K562 (cell line): ENCODE measurements around the gene CTPS1. TPM values are rescaled to one million over a fixed set of nuclear protein-coding genes. Genes with fewer than 3 reads are reported as not detected.
A peak's percentile ranks its signal among the peaks of the same experiment; 100 is the strongest.

ENCODE experiments used
- ATAC-seq: fragments of 200-7000 bp; cut with Tn5 transposase; 3 replicates; pipeline ENCODE4 v1.9.1; 2020; ENCODE audit warnings: moderate library complexity
- BruUV-seq: library from RNA; stranded (reverse); fragments of 400-500 nt; replicated peaks from 2 replicates; lab custom pipeline; 2021; lab: Mats Ljungman, UMichigan
- CTCF ChIA-PET: fragments of 300-600 bp; formaldehyde crosslinking; extraction: SDS; loops from one replicate; lab custom pipeline; 2021; ENCODE audit warnings: low intra/inter-chr PET ratio; lab: Yijun Ruan, JAX
- POLR2A ChIA-PET: fragments of 300-600, 350-650 bp; sonication (Branson Sonifier 250); formaldehyde crosslinking; extraction: SDS; loops from one replicate; lab custom pipeline; 2021; ENCODE audit warnings: antibody characterized with exemption, inconsistent platforms; lab: Yijun Ruan, JAX
- DNase-seq, 4 experiments: peaks; one replicate each; pipeline versions ENCODE4 v3.0.0 to v3.0.0-alpha.2; 2011 to 2018; ENCODE audit warnings: low spot score in 3 of 4, mixed read lengths in 3 of 4; ENCODE audit errors: extremely low read depth in 1 of 4
- FAIRE-seq: peaks from 2 replicates; lab custom pipeline; 2011; peaks lifted over from hg19 to GRCh38; lab: Jason Lieb, UNC
- H2AFZ ChIP-seq: 2 replicates; pipeline ENCODE4 v1.6.0; 2011; ENCODE audit warnings: low read depth, low read length, control low read depth, inconsistent platforms
- H3K27ac ChIP-seq: fragments of 200-600 bp; 3 replicates; pipeline ENCODE4 v1.8.0; 2011; ENCODE audit warnings: low read depth, mild to moderate bottlenecking, control low read depth, inconsistent platforms, low read length, moderate library complexity, mixed read lengths; ENCODE audit errors: extremely low read depth
- H3K27me3 ChIP-seq, 2 experiments: fragments of 300-600 bp in 1 of 2; 2 replicates in 1 of 2; 3 replicates in 1 of 2; pipeline versions ENCODE4 v1.6.0 to v1.8.0; 2011; ENCODE audit warnings: inconsistent platforms in 2 of 2, low read length in 2 of 2, mild to moderate bottlenecking in 1 of 2, mixed read lengths in 1 of 2, moderate library complexity in 1 of 2; ENCODE audit not compliant: control insufficient read depth in 2 of 2, insufficient read depth in 2 of 2
- H3K36me3 ChIP-seq: fragments of 300-600 bp; 3 replicates; pipeline ENCODE4 v1.8.0; 2011; ENCODE audit warnings: mild to moderate bottlenecking, low read length, inconsistent platforms; ENCODE audit not compliant: control insufficient read depth, insufficient read depth
- H3K4me1 ChIP-seq, 2 experiments: fragments of 200-600 bp in 1 of 2; replicated peaks in 1 of 2; 2 replicates in 1 of 2; 3 replicates in 1 of 2; pipeline versions ENCODE4 v1.5.1 to v1.8.0; 2011; ENCODE audit warnings: inconsistent platforms in 2 of 2, low read length in 2 of 2, mild to moderate bottlenecking in 1 of 2, mixed read lengths in 1 of 2, moderate library complexity in 1 of 2; ENCODE audit not compliant: control insufficient read depth in 2 of 2, insufficient read depth in 2 of 2
- H3K4me2 ChIP-seq: 2 replicates; pipeline ENCODE4 v1.6.1; 2011; ENCODE audit warnings: low read length, control low read depth, inconsistent platforms, mixed read lengths; ENCODE audit not compliant: insufficient read depth
- H3K4me3 ChIP-seq: fragments of 200-600 bp; sonication (generic), shearing (Covaris generic); 2 replicates; pipeline ENCODE4 v1.5.1; 2016; ENCODE audit warnings: control low read depth, inconsistent platforms
- H3K79me2 ChIP-seq: fragments of 200-600 bp; 3 replicates; pipeline ENCODE4 v1.8.0; 2011; ENCODE audit warnings: low read length, inconsistent platforms; ENCODE audit not compliant: control insufficient read depth, insufficient read depth
- H3K9ac ChIP-seq, 2 experiments: 2 replicates each; pipeline versions ENCODE4 v1.6.0 to v1.6.1; 2011; ENCODE audit warnings: low read depth in 2 of 2, low read length in 2 of 2, control low read depth in 1 of 2, inconsistent platforms in 1 of 2, mild to moderate bottlenecking in 1 of 2, mixed read lengths in 1 of 2; ENCODE audit not compliant: insufficient read depth in 1 of 2
- H3K9me1 ChIP-seq: one replicate; pipeline ENCODE4 v1.6.0; 2011; ENCODE audit warnings: inconsistent platforms, mild to moderate bottlenecking, low read length, moderate library complexity; ENCODE audit not compliant: control insufficient read depth, insufficient read depth
- H3K9me3 ChIP-seq: replicated peaks from 2 replicates; pipeline ENCODE4 v1.5.1; 2011; ENCODE audit warnings: low read depth, low read length, inconsistent platforms; ENCODE audit not compliant: control insufficient read depth, insufficient read depth
- H4K20me1 ChIP-seq: replicated peaks from 2 replicates; pipeline ENCODE4 v1.6.1; 2011; ENCODE audit warnings: low read length, inconsistent platforms, mixed read lengths; ENCODE audit not compliant: control insufficient read depth, insufficient read depth
- CTBP1 ChIP-seq: fragments of 450-650 bp; IDR thresholded peaks from 2 replicates; pipeline ENCODE4 v1.6.1; 2016; ENCODE audit warnings: borderline replicate concordance
- KDM4B ChIP-seq, 2 experiments: fragments of 450-650 bp in 1 of 2; sonication (generic) in 1 of 2; IDR thresholded peaks; 2 replicates each; pipeline ENCODE4 v1.6.1; 2016 to 2017; ENCODE audit warnings: borderline replicate concordance in 2 of 2, antibody characterized with exemption in 1 of 2, low read depth in 1 of 2, mild to moderate bottlenecking in 1 of 2
- L3MBTL2 ChIP-seq: fragments of 450-650 bp; IDR thresholded peaks from 2 replicates; pipeline ENCODE4 v1.6.1; 2016; ENCODE audit warnings: mild to moderate bottlenecking, moderate library complexity
- MYNN ChIP-seq, 2 experiments: sonication (generic); formaldehyde crosslinking in 1 of 2; IDR thresholded peaks; 2 replicates each; pipeline versions ENCODE4 v1.5.0 to v1.6.1; 2016 to 2020; ENCODE audit warnings: antibody characterized with exemption in 1 of 2, missing genetic modification reagents in 1 of 2
- SMARCA4 ChIP-seq: fragments of 450-650 bp; IDR thresholded peaks from 2 replicates; pipeline ENCODE4 v1.6.1; 2016
- SMARCE1 ChIP-seq: fragments of 450-650 bp; IDR thresholded peaks from 2 replicates; pipeline ENCODE4 v1.7.1; 2016; ENCODE audit warnings: mild to moderate bottlenecking
- SMC3 ChIP-seq: conservative IDR thresholded peaks from 2 replicates; pipeline ENCODE4 v1.6.1; 2011; ENCODE audit warnings: low read depth, low read length, improper control_type of control experiment; ENCODE audit not compliant: insufficient read depth
- SRF ChIP-seq, 2 experiments: fragments of 250-450, 450-650 bp in 1 of 2; sonication (Bioruptor Pico) in 1 of 2; sonication (generic) in 1 of 2; formaldehyde crosslinking; IDR thresholded peaks; 2 replicates each; pipeline versions ENCODE4 v1.5.0 to v1.5.1; 2020 to 2022; ENCODE audit warnings: mild to moderate bottlenecking in 1 of 2, missing genetic modification reagents in 1 of 2
- WGBS: fragments of 100-300 bp; shearing (Covaris generic); methylation state at CpG from one replicate; pipeline ENCODE4 v1.1.6; 2016; ENCODE audit warnings: low coverage, mixed read lengths; ENCODE audit not compliant: insufficient coverage; ENCODE audit errors: missing lambda C conversion rate; 5-methylcytosine and 5-hydroxymethylcytosine counted together
- in situ Hi-C: fragments of 300-500 bp; cut with MboI; formaldehyde crosslinking; loops from 4 replicates; pipeline ENCODE4 v1.15.0; 2018; ENCODE audit warnings: inconsistent platforms, mixed read lengths
- intact Hi-C: fragments of 100-400 bp; cut with micrococcal nuclease; formaldehyde crosslinking; loops from 2 replicates; pipeline ENCODE4 v1.14.2; 2022
- polyA plus RNA-seq, 8 experiments: library from polyadenylated mRNA; depleted of rRNA in 4 of 8; stranded (reverse) in 5 of 8; unstranded in 3 of 8; fragments of >200 nt; fragmentation: Nextera tagmentation in 2 of 8; fragmentation: Illumina TruSeq in 1 of 8; extraction: Ambion mirVana in 2 of 8; extraction: Trizol in 1 of 8; gene quantifications; 2 replicates each; pipeline versions ENCODE4 v1.2.1 to v1.2.3, GENCODE V29; 2011 to 2014; ENCODE audit warnings: inconsistent platforms in 1 of 8, missing spikeins in 1 of 8
- total RNA-seq, 7 experiments: library from RNA; depleted of rRNA in 6 of 7; stranded (reverse); fragments of >200 nt in 6 of 7; fragmentation: Illumina TruSeq in 2 of 7; extraction: Trizol in 2 of 7; gene quantifications; 2 replicates each; pipeline versions ENCODE4 v1.2.1 to v1.2.3, GENCODE V29; 2011 to 2021; ENCODE audit warnings: low replicate concordance in 1 of 7
- TF ChIP-seq, protein P1 (sequence below): fragments of 450-650 bp; IDR thresholded peaks from 2 replicates; pipeline ENCODE4 v1.6.1; 2017; ENCODE audit warnings: antibody characterized with exemption, mild to moderate bottlenecking
- TF ChIP-seq, protein P2 (sequence below): fragments of 450-650 bp; IDR thresholded peaks from 2 replicates; pipeline ENCODE4 v1.6.1; 2016
- TF ChIP-seq, protein P3 (sequence below), 2 experiments: fragments of 450-650 bp in 1 of 2; sonication (generic) in 1 of 2; formaldehyde crosslinking in 1 of 2; IDR thresholded peaks in 1 of 2; conservative IDR thresholded peaks in 1 of 2; 2 replicates each; pipeline versions ENCODE4 v1.6.1 to v1.8.1; 2016 to 2023; ENCODE audit warnings: mild to moderate bottlenecking in 2 of 2, moderate library complexity in 2 of 2, inconsistent platforms in 1 of 2, missing genetic modification reagents in 1 of 2

The CTPS1 gene
- total and polyA plus RNA-seq, 9 of the 15 experiments (the other 6 are each of a cell fraction or from before 2014, with no cell fraction given) = 44.4 to 164 (median 87.7) TPM

DNA sequence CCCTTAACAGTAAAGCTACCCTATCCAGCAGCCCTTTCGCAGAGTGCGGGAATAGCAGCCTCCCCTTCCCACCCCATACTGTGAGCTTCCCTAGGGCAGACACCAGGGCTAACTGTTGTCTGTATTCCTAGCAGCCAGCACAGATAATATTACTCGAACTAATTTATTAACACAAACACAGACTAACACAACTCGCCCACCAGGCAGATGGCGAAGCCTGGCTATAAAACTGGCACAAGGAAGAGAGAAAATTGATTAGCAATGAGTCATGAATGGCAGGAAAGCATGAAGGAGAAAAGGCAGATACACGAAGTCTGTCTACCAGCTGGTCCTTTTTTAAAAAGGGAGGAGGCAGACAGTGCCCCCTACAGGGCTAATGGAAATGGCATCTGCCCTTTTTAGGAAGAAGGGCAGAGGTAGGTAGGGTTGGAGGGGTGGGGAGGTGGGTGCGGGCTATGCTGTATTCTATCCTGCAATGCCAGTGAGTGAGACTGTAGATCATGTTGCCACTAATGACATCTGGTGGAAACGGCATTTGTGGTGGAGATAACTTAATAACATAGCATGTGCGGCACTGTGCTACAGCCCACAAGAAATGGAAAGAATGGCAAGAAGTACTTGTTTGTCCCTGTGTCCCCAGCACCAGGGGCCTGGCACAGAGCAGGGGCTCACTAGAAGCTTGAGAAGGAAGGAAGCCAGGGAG, 30.6 kb upstream of the CTPS1 start:
- Histone ChIP-seq H3K4me2 (peak overlapping the region; percentile 9; the same call in 1 of the 2 replicates), H3K4me3 (no peak overlapping the region), H3K9me3 (no peaks in the 10 kb centered on the region), H3K79me2 (no peaks in the 10 kb centered on the region), H3K9ac (peak overlapping the region; percentile 0 to 69; a peak in 2 of 4 replicates), H2AFZ (peak overlapping the region; percentile 66), H3K4me1 (peaks cover 5 to 12% of the 10 kb centered on the region in 2 experiments; a peak in 4 of 5 replicates), H4K20me1 (no peaks in the 10 kb centered on the region), H3K9me1 (no peaks in the 10 kb centered on the region), H3K27me3 (no peaks in the 10 kb centered on the region), H3K27ac (no peak overlapping the region), H3K36me3 (no peaks in the 10 kb centered on the region)
- ChIA-PET CTCF (interaction anchor here (0.8 to 6.0 kb wide), 3 partner anchors 86 to 337 kb away, joined by 3 to 120 read pairs (median 13); partner anchors contain the start of gene CITED4), POLR2A (interaction anchor here (0.6 to 5.5 kb wide), 9 partner anchors 10 to 258 kb away, joined by 3 to 22 read pairs (median 5); partner anchors contain the start of gene CITED4)
- BruUV-seq = no TSS peak
- peak; percentile 69 to 84 (median 74) for DNase-seq
- in situ Hi-C loops (no loop called here), intact Hi-C loops (no loop called here)
- peak; percentile 89 for FAIRE-seq
- peak; percentile 88 for ATAC-seq
- WGBS = 15% methylated on average over 9 of the region's 9 CpGs
- TF ChIP-seq, protein P1, sequence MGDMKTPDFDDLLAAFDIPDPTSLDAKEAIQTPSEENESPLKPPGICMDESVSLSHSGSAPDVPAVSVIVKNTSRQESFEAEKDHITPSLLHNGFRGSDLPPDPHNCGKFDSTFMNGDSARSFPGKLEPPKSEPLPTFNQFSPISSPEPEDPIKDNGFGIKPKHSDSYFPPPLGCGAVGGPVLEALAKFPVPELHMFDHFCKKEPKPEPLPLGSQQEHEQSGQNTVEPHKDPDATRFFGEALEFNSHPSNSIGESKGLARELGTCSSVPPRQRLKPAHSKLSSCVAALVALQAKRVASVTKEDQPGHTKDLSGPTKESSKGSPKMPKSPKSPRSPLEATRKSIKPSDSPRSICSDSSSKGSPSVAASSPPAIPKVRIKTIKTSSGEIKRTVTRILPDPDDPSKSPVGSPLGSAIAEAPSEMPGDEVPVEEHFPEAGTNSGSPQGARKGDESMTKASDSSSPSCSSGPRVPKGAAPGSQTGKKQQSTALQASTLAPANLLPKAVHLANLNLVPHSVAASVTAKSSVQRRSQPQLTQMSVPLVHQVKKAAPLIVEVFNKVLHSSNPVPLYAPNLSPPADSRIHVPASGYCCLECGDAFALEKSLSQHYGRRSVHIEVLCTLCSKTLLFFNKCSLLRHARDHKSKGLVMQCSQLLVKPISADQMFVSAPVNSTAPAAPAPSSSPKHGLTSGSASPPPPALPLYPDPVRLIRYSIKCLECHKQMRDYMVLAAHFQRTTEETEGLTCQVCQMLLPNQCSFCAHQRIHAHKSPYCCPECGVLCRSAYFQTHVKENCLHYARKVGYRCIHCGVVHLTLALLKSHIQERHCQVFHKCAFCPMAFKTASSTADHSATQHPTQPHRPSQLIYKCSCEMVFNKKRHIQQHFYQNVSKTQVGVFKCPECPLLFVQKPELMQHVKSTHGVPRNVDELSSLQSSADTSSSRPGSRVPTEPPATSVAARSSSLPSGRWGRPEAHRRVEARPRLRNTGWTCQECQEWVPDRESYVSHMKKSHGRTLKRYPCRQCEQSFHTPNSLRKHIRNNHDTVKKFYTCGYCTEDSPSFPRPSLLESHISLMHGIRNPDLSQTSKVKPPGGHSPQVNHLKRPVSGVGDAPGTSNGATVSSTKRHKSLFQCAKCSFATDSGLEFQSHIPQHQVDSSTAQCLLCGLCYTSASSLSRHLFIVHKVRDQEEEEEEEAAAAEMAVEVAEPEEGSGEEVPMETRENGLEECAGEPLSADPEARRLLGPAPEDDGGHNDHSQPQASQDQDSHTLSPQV = peak; percentile 91
- peak; percentile 74 to 96; a peak in 2 of 4 replicates for TF ChIP-seq SRF (CRISPR knock-in tag; IDR thresholded peaks at IDR 0.05)
- TF ChIP-seq L3MBTL2 = peak; percentile 85; the same call in 1 of the 2 replicates
- TF ChIP-seq, protein P2, sequence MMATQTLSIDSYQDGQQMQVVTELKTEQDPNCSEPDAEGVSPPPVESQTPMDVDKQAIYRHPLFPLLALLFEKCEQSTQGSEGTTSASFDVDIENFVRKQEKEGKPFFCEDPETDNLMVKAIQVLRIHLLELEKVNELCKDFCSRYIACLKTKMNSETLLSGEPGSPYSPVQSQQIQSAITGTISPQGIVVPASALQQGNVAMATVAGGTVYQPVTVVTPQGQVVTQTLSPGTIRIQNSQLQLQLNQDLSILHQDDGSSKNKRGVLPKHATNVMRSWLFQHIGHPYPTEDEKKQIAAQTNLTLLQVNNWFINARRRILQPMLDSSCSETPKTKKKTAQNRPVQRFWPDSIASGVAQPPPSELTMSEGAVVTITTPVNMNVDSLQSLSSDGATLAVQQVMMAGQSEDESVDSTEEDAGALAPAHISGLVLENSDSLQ = peak; percentile 30; the same call in 1 of the 2 replicates
- peak; percentile 81 for TF ChIP-seq SMC3
- TF ChIP-seq SMARCE1 = 0 out of 2 replicates have a peak, but pooled peaks have one; percentile 29
- no peak for TF ChIP-seq KDM4B (IDR thresholded peaks at IDR 0.05; ENCODE audit: borderline replicate concordance in 2 of 2, low read depth in 1 of 2)
- peak; percentile 53; the same call in 1 of the 2 replicates for TF ChIP-seq CTBP1
- peak; percentile 58 for TF ChIP-seq SMARCA4
- 0 out of 2 replicates have a peak, but pooled peaks have one; percentile 37 for TF ChIP-seq MYNN (IDR thresholded peaks at IDR 0.05)
- TF ChIP-seq MYNN (CRISPR knock-in tag; IDR thresholded peaks at IDR 0.05) = no peak
- TF ChIP-seq, protein P3, sequence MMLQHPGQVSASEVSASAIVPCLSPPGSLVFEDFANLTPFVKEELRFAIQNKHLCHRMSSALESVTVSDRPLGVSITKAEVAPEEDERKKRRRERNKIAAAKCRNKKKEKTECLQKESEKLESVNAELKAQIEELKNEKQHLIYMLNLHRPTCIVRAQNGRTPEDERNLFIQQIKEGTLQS (IDR thresholded peaks at IDR 0.05) = peak; percentile 71
- TF ChIP-seq, protein P3 (CRISPR knock-in tag; conservative IDR thresholded peaks at IDR 0.05) = no peak
